Hepatocyte (in vitro differentiated cells): ENCODE measurements around the gene MUC21. TPM values are rescaled to one million over a fixed set of nuclear protein-coding genes. Genes with fewer than 3 reads are reported as not detected.
"Not testable (repeated sequence)": the region's sequence is repeated elsewhere in the genome, so short reads cannot be mapped to it uniquely, and the experiment has no call there.

Source experiments
- DNase-seq: peaks from one replicate; pipeline ENCODE4 v3.0.0-alpha.2; 2016; ENCODE audit warnings: low spot score
- H2AFZ ChIP-seq: fragments of 200-600 bp; sonication (generic); 2 replicates; pipeline ENCODE4 v1.6.0; 2016; ENCODE audit warnings: antibody characterized with exemption, mild to moderate bottlenecking
- H3K27ac ChIP-seq: fragments of 200-600 bp; sonication (generic); 2 replicates; pipeline ENCODE4 v1.5.1; 2016; ENCODE audit warnings: mild to moderate bottlenecking
- H3K27me3 ChIP-seq: fragments of 200-600 bp; sonication (generic); 2 replicates; pipeline ENCODE4 v1.6.1; 2016
- H3K36me3 ChIP-seq: fragments of 200-600 bp; sonication (generic); replicated peaks from 2 replicates; pipeline ENCODE4 v1.5.1; 2016; ENCODE audit warnings: low read depth; ENCODE audit not compliant: insufficient read depth
- H3K4me1 ChIP-seq: fragments of 200-600 bp; sonication (generic); 2 replicates; pipeline ENCODE4 v1.5.1; 2016; ENCODE audit warnings: mild to moderate bottlenecking, moderate library complexity; ENCODE audit not compliant: insufficient read depth
- H3K4me2 ChIP-seq: fragments of 200-600 bp; sonication (generic); 2 replicates; pipeline ENCODE4 v1.6.0; 2016
- H3K4me3 ChIP-seq: fragments of 200-600 bp; sonication (generic); 2 replicates; pipeline ENCODE4 v1.5.1; 2016; ENCODE audit warnings: mild to moderate bottlenecking
- H3K79me2 ChIP-seq: fragments of 200-600 bp; sonication (generic); 2 replicates; pipeline ENCODE4 v1.6.0; 2017; ENCODE audit warnings: mild to moderate bottlenecking
- H3K9me2 ChIP-seq: fragments of 200-600 bp; sonication (generic); replicated peaks from 2 replicates; pipeline ENCODE4 v1.6.0; 2017; ENCODE audit warnings: mild to moderate bottlenecking; ENCODE audit not compliant: insufficient read depth
- H3K9me3 ChIP-seq: fragments of 200-600 bp; sonication (generic); 2 replicates; pipeline ENCODE4 v1.5.1; 2016; ENCODE audit warnings: low read depth, mild to moderate bottlenecking
- H4K20me1 ChIP-seq: fragments of 200-600 bp; sonication (generic); 2 replicates; pipeline ENCODE4 v1.6.0; 2016; ENCODE audit warnings: mild to moderate bottlenecking; ENCODE audit not compliant: insufficient read depth, poor library complexity, severe bottlenecking
- CTCF ChIP-seq: fragments of 200-600 bp; sonication (generic); IDR thresholded peaks from 2 replicates; pipeline ENCODE4 v1.5.1; 2016; ENCODE audit warnings: antibody characterized with exemption, mild to moderate bottlenecking; ENCODE audit not compliant: poor library complexity
- EZH2 ChIP-seq: fragments of 200-600 bp; sonication (generic); IDR thresholded peaks from 2 replicates; pipeline ENCODE4 v1.6.1; 2016; ENCODE audit warnings: antibody characterized with exemption, mild to moderate bottlenecking, borderline replicate concordance
- EZH2phosphoT487 ChIP-seq: fragments of 200-600 bp; sonication (generic); IDR thresholded peaks from one replicate; pipeline ENCODE4 v1.6.1; 2018; ENCODE audit warnings: antibody characterized with exemption, mild to moderate bottlenecking, low read depth, moderate library complexity; ENCODE audit not compliant: unreplicated experiment, severe bottlenecking
- WGBS: methylation state at CpG from one replicate; pipeline ENCODE4 v1.1.6; 2016; ENCODE audit warnings: low lambda C conversion rate; ENCODE audit errors: missing lambda C conversion rate; 5-methylcytosine and 5-hydroxymethylcytosine counted together
- polyA plus RNA-seq: library from polyadenylated mRNA; unstranded; fragments of >200 nt; fragmentation: Nextera tagmentation; extraction: Ambion mirVana; gene quantifications from 2 replicates; pipeline ENCODE4 v1.2.1, GENCODE V29; 2016
- total RNA-seq: library from RNA; depleted of rRNA; stranded (reverse); fragments of >200 nt; gene quantifications from 2 replicates; pipeline ENCODE4 v1.2.3, GENCODE V29; 2014

Gene MUC21
- total and polyA plus RNA-seq, 2 experiments from 2014 or later, result not detected

GRCh38 chr6:31016659-31017299, 33.3 kb downstream of the MUC21 start:
- no peak overlapping the region for H3K27ac ChIP-seq
- TF ChIP-seq CTCF (no peak), EZH2 (no peak), EZH2phosphoT487 (no peak)
- WGBS, result 93% methylated on average over 36 of the region's 36 CpGs

GRCh38 chr6:31017436-31017835, 33.9 kb downstream of the MUC21 start:
- not testable (repeated sequence) for H3K9me3 ChIP-seq, H3K36me3 ChIP-seq, H2AFZ ChIP-seq, H4K20me1 ChIP-seq, H3K9me2 ChIP-seq, DNase-seq, H3K79me2 ChIP-seq, H3K4me1 ChIP-seq, H3K27ac ChIP-seq, H3K4me3 ChIP-seq, H3K27me3 ChIP-seq, H3K4me2 ChIP-seq
- 82% methylated on average over 3 of the region's 3 CpGs for WGBS

More at GRCh38 chr6:31016659-31017299, 33.3 kb downstream of the MUC21 start:
- no peaks in the 10 kb centered on the region for H3K79me2 ChIP-seq
- no peak for DNase-seq
- H3K36me3 ChIP-seq, result no peaks in the 10 kb centered on the region
- H3K4me1 ChIP-seq, result no peaks in the 10 kb centered on the region
- no peaks in the 10 kb centered on the region for H3K27me3 ChIP-seq
- H2AFZ ChIP-seq, result no peak overlapping the region
- H4K20me1 ChIP-seq, result no peaks in the 10 kb centered on the region
- H3K4me2 ChIP-seq, result no peak overlapping the region
- no peaks in the 10 kb centered on the region for H3K9me2 ChIP-seq
- H3K9me3 ChIP-seq, result no peaks in the 10 kb centered on the region
- H3K4me3 ChIP-seq, result no peak overlapping the region

GRCh38 chr6:31020057-31020456, 36.5 kb downstream of the MUC21 start:
- Histone ChIP-seq H3K4me2 (peak overlapping the region; percentile 46), H3K36me3 (no peaks in the 10 kb centered on the region), H3K27me3 (no peaks in the 10 kb centered on the region)

GRCh38 chr6:31020631-31021255, 37.2 kb downstream of the MUC21 start:
- peak overlapping the region; percentile 46 for H3K4me2 ChIP-seq
- DNase-seq, H3K27me3 ChIP-seq, H3K36me3 ChIP-seq, H4K20me1 ChIP-seq, H3K4me3 ChIP-seq, H3K9me3 ChIP-seq, H3K27ac ChIP-seq, H3K4me1 ChIP-seq, H2AFZ ChIP-seq, H3K79me2 ChIP-seq, H3K9me2 ChIP-seq: not testable (repeated sequence)
- WGBS, result 74% methylated on average over 28 of the region's 36 CpGs

More at GRCh38 chr6:31020057-31020456, 36.5 kb downstream of the MUC21 start:
- Histone ChIP-seq H3K79me2 (no peaks in the 10 kb centered on the region), H3K9me3 (no peaks in the 10 kb centered on the region), H4K20me1 (no peaks in the 10 kb centered on the region), H2AFZ (no peak overlapping the region), H3K27ac (no peak overlapping the region), H3K9me2 (no peaks in the 10 kb centered on the region), H3K4me3 (no peak overlapping the region), H3K4me1 (no peaks in the 10 kb centered on the region)
- TF ChIP-seq CTCF (no peak), EZH2 (no peak), EZH2phosphoT487 (no peak)
- no peak for DNase-seq
- WGBS, result 82% methylated on average over 2 of the region's 2 CpGs

GRCh38 chr6:31021705-31022531, 38.4 kb downstream of the MUC21 start:
- not testable (repeated sequence) for H3K4me2 ChIP-seq, H3K27ac ChIP-seq, H3K4me1 ChIP-seq, DNase-seq, H3K79me2 ChIP-seq, H4K20me1 ChIP-seq, H3K9me2 ChIP-seq, H3K4me3 ChIP-seq, H2AFZ ChIP-seq, H3K36me3 ChIP-seq, H3K27me3 ChIP-seq, H3K9me3 ChIP-seq
- 82% methylated on average over 15 of the region's 15 CpGs for WGBS
